ENCODE data around the gene POGLUT2.

The POGLUT2 gene

GRCh38 chr13:102773441-102774213, 25.1 kb downstream of the POGLUT2 start, which contains the start of gene TEX30:
Gene TEX30 (minus strand): TSS chr13:102773786. CDS start chr13:102770026, 3,760 bp downstream.
- DNase-seq, result peak; percentile 92
- in situ Hi-C loops (cut with MboI; ENCODE audit: low pct_unique_long_range_greater_than_20kb, low sequenced_read_pairs), result no loop called here

GRCh38 chr13:102772042-102772425, 26.7 kb downstream of the POGLUT2 start:
- in situ Hi-C loops (cut with MboI; ENCODE audit: low pct_unique_long_range_greater_than_20kb, low sequenced_read_pairs), result no loop called here
- peak; percentile 62 for DNase-seq

- DNase-seq, result peak; percentile 46
- in situ Hi-C loops (cut with MboI; ENCODE audit: low pct_unique_long_range_greater_than_20kb, low sequenced_read_pairs), result no loop called here
Measured at GRCh38 chr13:102771298-102772041, 27.3 kb downstream of the POGLUT2 start.

GRCh38 chr13:102770435-102770834, 28.3 kb downstream of the POGLUT2 start:
- no peak for DNase-seq
- in situ Hi-C loops (cut with MboI; ENCODE audit: low pct_unique_long_range_greater_than_20kb, low sequenced_read_pairs), result no loop called here

GRCh38 chr13:102769679-102770078, 29.1 kb downstream of the POGLUT2 start:
- in situ Hi-C loops (cut with MboI; ENCODE audit: low pct_unique_long_range_greater_than_20kb, low sequenced_read_pairs), result no loop called here
- DNase-seq, result peak; percentile 23

- in situ Hi-C loops (cut with MboI; ENCODE audit: low pct_unique_long_range_greater_than_20kb, low sequenced_read_pairs), result no loop called here
- DNase-seq, result no peak
Measured at GRCh38 chr13:102768909-102769308, 29.9 kb downstream of the POGLUT2 start.

GRCh38 chr13:102763741-102764140, 35.0 kb downstream of the POGLUT2 start:
- in situ Hi-C loops (cut with MboI; ENCODE audit: low pct_unique_long_range_greater_than_20kb, low sequenced_read_pairs), result no loop called here
- DNase-seq, result no peak

- in situ Hi-C loops (cut with MboI; ENCODE audit: low pct_unique_long_range_greater_than_20kb, low sequenced_read_pairs), result no loop called here
- no peak for DNase-seq
Measured at GRCh38 chr13:102761071-102761470, 37.7 kb downstream of the POGLUT2 start.

- no peak for DNase-seq
- in situ Hi-C loops (cut with MboI; ENCODE audit: low pct_unique_long_range_greater_than_20kb, low sequenced_read_pairs), result no loop called here
Measured at GRCh38 chr13:102758842-102759241, 39.9 kb downstream of the POGLUT2 start.

- in situ Hi-C loops (cut with MboI; ENCODE audit: low pct_unique_long_range_greater_than_20kb, low sequenced_read_pairs), result no loop called here
- no peak for DNase-seq
Measured at GRCh38 chr13:102757006-102757405, 41.8 kb downstream of the POGLUT2 start.

GRCh38 chr13:102751886-102752285, 46.9 kb downstream of the POGLUT2 start:
- in situ Hi-C loops (cut with MboI; ENCODE audit: low pct_unique_long_range_greater_than_20kb, low sequenced_read_pairs), result no loop called here
- no peak for DNase-seq

- DNase-seq, result no peak
- in situ Hi-C loops (cut with MboI; ENCODE audit: low pct_unique_long_range_greater_than_20kb, low sequenced_read_pairs), result no loop called here
Measured at GRCh38 chr13:102742506-102742905, 56.3 kb downstream of the POGLUT2 start.

GRCh38 chr13:102742101-102742500, 56.7 kb downstream of the POGLUT2 start:
- in situ Hi-C loops (cut with MboI; ENCODE audit: low pct_unique_long_range_greater_than_20kb, low sequenced_read_pairs), result no loop called here
- DNase-seq, result no peak

All from KBM-7 (cell line).